MM.1S (cell line): ENCODE measurements around the gene ADARB2.
A peak's percentile ranks its signal among the peaks of the same experiment; 100 is the strongest.

Source experiments
- DNase-seq: peaks from one replicate; pipeline ENCODE4 v3.0.0-alpha.2; 2015
- H2AFZ ChIP-seq: fragments of 300-600 bp; sonication (generic); 2 replicates; pipeline ENCODE4 v1.6.0; 2016; ENCODE audit warnings: antibody characterized with exemption, low read length
- H3F3A ChIP-seq: fragments of 300-600 bp; sonication (generic); 2 replicates; pipeline ENCODE4 v1.6.1; 2016; ENCODE audit warnings: mild to moderate bottlenecking, antibody characterized with exemption, low read length, moderate library complexity, mixed read lengths; ENCODE audit not compliant: insufficient read depth
- H3K27ac ChIP-seq: fragments of 300-600 bp; sonication (generic); 2 replicates; pipeline ENCODE4 v1.5.1; 2016; ENCODE audit warnings: mild to moderate bottlenecking, low read length
- H3K27me3 ChIP-seq: fragments of 300-600 bp; sonication (generic); replicated peaks from 2 replicates; pipeline ENCODE4 v1.6.0; 2016; ENCODE audit warnings: low read length; ENCODE audit not compliant: insufficient read depth
- H3K36me3 ChIP-seq: fragments of 300-600 bp; sonication (generic); replicated peaks from 2 replicates; pipeline ENCODE4 v1.6.1; 2016; ENCODE audit warnings: mild to moderate bottlenecking, low read length, mixed read lengths; ENCODE audit not compliant: insufficient read depth
- H3K4me1 ChIP-seq: fragments of 300-600 bp; sonication (generic); 2 replicates; pipeline ENCODE4 v1.6.1; 2016; ENCODE audit warnings: low read length, mixed read lengths
- H3K4me2 ChIP-seq: fragments of 300-600 bp; sonication (generic); 2 replicates; pipeline ENCODE4 v1.6.0; 2016; ENCODE audit warnings: low read depth, low read length
- H3K4me3 ChIP-seq: fragments of 300-600 bp; sonication (generic); 2 replicates; pipeline ENCODE4 v1.5.1; 2016; ENCODE audit warnings: low read length, mixed read lengths
- H3K79me2 ChIP-seq: fragments of 300-600 bp; sonication (generic); 2 replicates; pipeline ENCODE4 v1.6.1; 2016; ENCODE audit warnings: mixed run types, low read length, mixed read lengths
- H3K9ac ChIP-seq: fragments of 300-600 bp; sonication (generic); 2 replicates; pipeline ENCODE4 v1.6.1; 2016; ENCODE audit warnings: low read length, mixed read lengths
- H3K9me2 ChIP-seq: fragments of 300-600 bp; sonication (generic); replicated peaks from 2 replicates; pipeline ENCODE4 v1.6.1; 2016; ENCODE audit warnings: mild to moderate bottlenecking, low read length, mixed read lengths; ENCODE audit not compliant: insufficient read depth
- H3K9me3 ChIP-seq: fragments of 300-600 bp; sonication (generic); replicated peaks from 2 replicates; pipeline ENCODE4 v1.6.1; 2016; ENCODE audit warnings: mild to moderate bottlenecking, low read length, mixed read lengths; ENCODE audit not compliant: insufficient read depth
- H4K20me1 ChIP-seq: fragments of 300-600 bp; sonication (generic); 2 replicates; pipeline ENCODE4 v1.6.1; 2016; ENCODE audit warnings: mild to moderate bottlenecking, low read length, moderate library complexity, mixed read lengths; ENCODE audit not compliant: insufficient read depth
- EZH2 ChIP-seq: fragments of 300-600 bp; sonication (generic); optimal IDR thresholded peaks from 2 replicates; pipeline ENCODE3; 2017; ENCODE audit warnings: low read depth, mild to moderate bottlenecking, antibody characterized with exemption, low read length, mixed read lengths
- EZH2phosphoT487 ChIP-seq: fragments of 300-600 bp; sonication (generic); IDR thresholded peaks from 2 replicates; pipeline ENCODE4 v1.6.1; 2018; ENCODE audit warnings: antibody characterized with exemption, low read length
- TF ChIP-seq, protein P1 (sequence below): fragments of 300-600 bp; sonication (generic); IDR thresholded peaks from 2 replicates; pipeline ENCODE4 v1.5.1; 2016; ENCODE audit warnings: antibody characterized with exemption, low read length, mixed read lengths

The ADARB2 gene

GRCh38 chr10:1467334-1468076 lies 269.8 kb downstream of the ADARB2 start:
- H3K27me3 ChIP-seq: no peaks in the 10 kb centered on the region
- no peaks in the 10 kb centered on the region for H3F3A ChIP-seq
- H3K9ac ChIP-seq: no peak overlapping the region
- H3K4me2 ChIP-seq: no peak overlapping the region
- H4K20me1 ChIP-seq: no peaks in the 10 kb centered on the region
- no peak overlapping the region for H2AFZ ChIP-seq
- H3K9me3 ChIP-seq: no peaks in the 10 kb centered on the region
- no peaks in the 10 kb centered on the region for H3K79me2 ChIP-seq
- no peaks in the 10 kb centered on the region for H3K9me2 ChIP-seq
- no peaks in the 10 kb centered on the region for H3K36me3 ChIP-seq
- no peaks in the 10 kb centered on the region for H3K4me1 ChIP-seq
- TF ChIP-seq EZH2phosphoT487 (no peak), EZH2 (no peak)
- TF ChIP-seq, protein P1, sequence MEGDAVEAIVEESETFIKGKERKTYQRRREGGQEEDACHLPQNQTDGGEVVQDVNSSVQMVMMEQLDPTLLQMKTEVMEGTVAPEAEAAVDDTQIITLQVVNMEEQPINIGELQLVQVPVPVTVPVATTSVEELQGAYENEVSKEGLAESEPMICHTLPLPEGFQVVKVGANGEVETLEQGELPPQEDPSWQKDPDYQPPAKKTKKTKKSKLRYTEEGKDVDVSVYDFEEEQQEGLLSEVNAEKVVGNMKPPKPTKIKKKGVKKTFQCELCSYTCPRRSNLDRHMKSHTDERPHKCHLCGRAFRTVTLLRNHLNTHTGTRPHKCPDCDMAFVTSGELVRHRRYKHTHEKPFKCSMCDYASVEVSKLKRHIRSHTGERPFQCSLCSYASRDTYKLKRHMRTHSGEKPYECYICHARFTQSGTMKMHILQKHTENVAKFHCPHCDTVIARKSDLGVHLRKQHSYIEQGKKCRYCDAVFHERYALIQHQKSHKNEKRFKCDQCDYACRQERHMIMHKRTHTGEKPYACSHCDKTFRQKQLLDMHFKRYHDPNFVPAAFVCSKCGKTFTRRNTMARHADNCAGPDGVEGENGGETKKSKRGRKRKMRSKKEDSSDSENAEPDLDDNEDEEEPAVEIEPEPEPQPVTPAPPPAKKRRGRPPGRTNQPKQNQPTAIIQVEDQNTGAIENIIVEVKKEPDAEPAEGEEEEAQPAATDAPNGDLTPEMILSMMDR: no peak
- no peak overlapping the region for H3K27ac ChIP-seq
- DNase-seq: no peak
- H3K4me3 ChIP-seq: no peak overlapping the region

GRCh38 chr10:1465993-1466764 lies 271.1 kb downstream of the ADARB2 start:
- H3K4me1 ChIP-seq: no peaks in the 10 kb centered on the region
- no peak overlapping the region for H3K27ac ChIP-seq
- H3K27me3 ChIP-seq: no peaks in the 10 kb centered on the region
- H3K9ac ChIP-seq: no peak overlapping the region
- H3K9me3 ChIP-seq: no peaks in the 10 kb centered on the region
- H3K9me2 ChIP-seq: no peaks in the 10 kb centered on the region
- H2AFZ ChIP-seq: peak overlapping the region; percentile 40; the same call in 1 of the 2 replicates
- no peak for DNase-seq
- no peaks in the 10 kb centered on the region for H3K79me2 ChIP-seq
- H4K20me1 ChIP-seq: no peaks in the 10 kb centered on the region
- TF ChIP-seq EZH2phosphoT487 (no peak), EZH2 (no peak)
- TF ChIP-seq, protein P1: no peak
- H3K36me3 ChIP-seq: no peaks in the 10 kb centered on the region
- peak overlapping the region; percentile 61 for H3K4me2 ChIP-seq
- H3F3A ChIP-seq: no peaks in the 10 kb centered on the region
- peak overlapping the region; percentile 52 for H3K4me3 ChIP-seq

- Histone ChIP-seq H3K4me3 (peak overlapping the region; percentile 52), H3K27me3 (no peaks in the 10 kb centered on the region), H4K20me1 (no peaks in the 10 kb centered on the region), H3K9ac (no peak overlapping the region), H3K9me2 (no peaks in the 10 kb centered on the region), H3F3A (no peaks in the 10 kb centered on the region), H2AFZ (peak overlapping the region; percentile 40), H3K27ac (no peak overlapping the region), H3K79me2 (no peaks in the 10 kb centered on the region), H3K4me2 (peak overlapping the region; percentile 61), H3K9me3 (no peaks in the 10 kb centered on the region), H3K36me3 (no peaks in the 10 kb centered on the region), H3K4me1 (no peaks in the 10 kb centered on the region)
- no peak for TF ChIP-seq EZH2phosphoT487
- TF ChIP-seq, protein P1: no peak
- TF ChIP-seq EZH2: no peak
- peak; percentile 32 for DNase-seq
Measured at GRCh38 chr10:1465418-1465911, 271.9 kb downstream of the ADARB2 start.
